ENCODE data around the gene HS3ST1. TPM values are rescaled to one million over a fixed set of nuclear protein-coding genes. Genes with fewer than 3 reads are reported as not detected.

HS3ST1 gene
- 0.38 and 1.8 TPM in 2 replicates for total RNA-seq

DNA sequence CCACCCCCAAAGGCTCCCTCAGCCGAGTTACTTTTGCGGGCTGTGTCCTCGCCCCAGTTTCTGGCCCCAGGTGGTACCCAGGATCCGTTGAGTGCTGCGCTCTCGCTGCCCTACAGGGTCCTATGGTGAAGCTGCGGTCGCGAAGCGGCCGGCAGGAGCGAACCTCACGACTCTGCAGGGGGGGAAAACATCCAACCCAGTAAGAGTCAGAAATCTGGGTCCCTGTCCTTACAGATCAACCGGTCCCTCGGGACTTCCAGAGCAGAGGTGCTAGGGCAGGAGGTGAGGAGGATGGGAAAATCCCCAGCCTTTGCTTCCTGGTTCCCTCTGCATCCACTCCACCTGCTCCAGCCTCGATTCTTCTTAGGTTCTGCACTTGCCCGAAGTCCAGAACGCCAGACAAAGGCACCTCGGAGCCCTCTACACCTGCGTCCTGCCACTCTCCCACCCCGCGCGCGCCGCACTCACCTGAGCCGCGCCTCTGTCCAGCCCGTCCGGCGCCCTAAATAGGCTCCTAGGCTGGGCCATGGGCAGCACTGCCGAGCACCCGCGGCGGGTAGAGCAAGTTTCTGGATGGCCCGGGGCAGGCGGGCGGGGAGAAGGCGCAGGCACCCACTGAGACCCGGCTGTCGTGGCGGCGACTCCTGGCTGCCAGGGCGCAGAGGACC is at the start of gene HS3ST1:
Gene HS3ST1, minus strand, starts transcription at position 664 of the 668 bp plus-strand sequence. CDS start 28,889 bp downstream, outside the sequence.

Data from mesangial cell (primary cell).